HCT116 (cell line): ENCODE results near the gene PKD2L1. TPM values are rescaled to one million over a fixed set of nuclear protein-coding genes. Genes with fewer than 3 reads are reported as not detected.

ENCODE experiments used
- ATAC-seq: fragments of 200-7000 bp; cut with Tn5 transposase; 2 replicates; pipeline ENCODE4 v1.9.1; 2020; ENCODE audit warnings: mild to moderate bottlenecking, moderate library complexity
- BruUV-seq: library from RNA; stranded (reverse); fragments of 400-500 nt; replicated peaks from 2 replicates; lab custom pipeline; 2021; lab: Mats Ljungman, UMichigan
- CTCF ChIA-PET: fragments of 300-600 bp; sonication (Branson Sonifier 250); formaldehyde crosslinking; loops from one replicate; lab custom pipeline; 2021; ENCODE audit warnings: antibody characterized with exemption; lab: Charles Lee
- POLR2A ChIA-PET: fragments of 300-600, 350-600 bp; sonication (Branson Sonifier 250); formaldehyde crosslinking; loops from one replicate; lab custom pipeline; 2021; ENCODE audit warnings: antibody characterized with exemption; lab: Charles Lee
- RAD21 ChIA-PET, 2 experiments: fragments of 300-600 bp; sonication (Branson Sonifier 250); formaldehyde crosslinking; loops; one replicate each; lab custom pipeline; 2023; ENCODE audit warnings: low total read pairs in 2 of 2; ENCODE audit not compliant: uncharacterized antibody in 2 of 2, unreplicated experiment in 2 of 2, low non-redundant PET in 1 of 2; lab: Charles Lee
- DNase-seq: peaks from one replicate; pipeline ENCODE4 v3.0.0-alpha.2; 2010; ENCODE audit warnings: low read depth, low spot score
- H2AFZ ChIP-seq: fragments of 200-600 bp; shearing (Covaris generic), sonication (generic); 2 replicates; pipeline ENCODE4 v1.6.1; 2017; ENCODE audit warnings: low read depth, mixed run types, mixed read lengths, antibody characterized with exemption, low read length; ENCODE audit not compliant: poor library complexity, severe bottlenecking
- H3K27ac ChIP-seq: 2 replicates; pipeline ENCODE4 v1.5.1; 2012; ENCODE audit warnings: low read depth, low read length
- H3K27me3 ChIP-seq: fragments of 200-600 bp; sonication (generic); 2 replicates; pipeline ENCODE4 v1.6.1; 2016; ENCODE audit warnings: mixed run types, low read length, mixed read lengths; ENCODE audit not compliant: insufficient read depth
- H3K36me3 ChIP-seq, 2 experiments: fragments of 200-500 bp in 1 of 2; fragments of 200-600 bp in 1 of 2; sonication (Bioruptor generic) in 1 of 2; sonication (generic) in 1 of 2; 2 replicates each; pipeline versions ENCODE4 v1.5.1 to v1.6.1; 2014 to 2016; ENCODE audit warnings: low read length in 2 of 2, inconsistent platforms in 1 of 2, mixed read lengths in 1 of 2, mixed run types in 1 of 2; ENCODE audit not compliant: insufficient read depth in 2 of 2, control insufficient read depth in 1 of 2
- H3K4me1 ChIP-seq, 2 experiments: fragments of 200-600 bp in 1 of 2; sonication (generic) in 1 of 2; 2 replicates each; pipeline versions ENCODE4 v1.5.1 to v1.6.1; 2012 to 2017; ENCODE audit warnings: low read length in 2 of 2, inconsistent platforms in 1 of 2, mild to moderate bottlenecking in 1 of 2, mixed read lengths in 1 of 2, mixed run types in 1 of 2, moderate library complexity in 1 of 2; ENCODE audit not compliant: insufficient read depth in 2 of 2, control insufficient read depth in 1 of 2
- H3K4me2 ChIP-seq: fragments of 200-600 bp; sonication (generic); 2 replicates; pipeline ENCODE4 v1.6.1; 2017; ENCODE audit warnings: mixed run types, low read length, mixed read lengths
- H3K4me3 ChIP-seq, 2 experiments: fragments of 200-600 bp in 1 of 2; sonication (generic) in 1 of 2; replicated peaks in 1 of 2; 2 replicates each; pipeline ENCODE4 v1.5.1; 2011 to 2016; ENCODE audit warnings: low read length in 2 of 2, control low read depth in 1 of 2, low read depth in 1 of 2, mild to moderate bottlenecking in 1 of 2, mixed read lengths in 1 of 2, mixed run types in 1 of 2
- H3K79me2 ChIP-seq: fragments of 200-600 bp; sonication (generic); 2 replicates; pipeline ENCODE4 v1.6.1; 2017; ENCODE audit warnings: mild to moderate bottlenecking, mixed run types, low read length, moderate library complexity, mixed read lengths; ENCODE audit not compliant: insufficient read depth
- H3K9ac ChIP-seq: fragments of 200-600 bp; sonication (generic); 2 replicates; pipeline ENCODE4 v1.6.1; 2016; ENCODE audit warnings: low read length, mixed read lengths
- H3K9me2 ChIP-seq: fragments of 200-600 bp; sonication (generic), shearing (Covaris generic); 2 replicates; pipeline ENCODE4 v1.6.1; 2017; ENCODE audit warnings: mixed run types, mild to moderate bottlenecking, moderate library complexity; ENCODE audit not compliant: insufficient read depth
- H3K9me3 ChIP-seq, 2 experiments: fragments of 200-500 bp in 1 of 2; fragments of 200-600 bp in 1 of 2; sonication (Bioruptor generic) in 1 of 2; sonication (generic) in 1 of 2; 2 replicates each; pipeline ENCODE4 v1.6.1; 2014 to 2017; ENCODE audit warnings: low read length in 2 of 2, mixed read lengths in 2 of 2, inconsistent platforms in 1 of 2, low read depth in 1 of 2, mild to moderate bottlenecking in 1 of 2, mixed run types in 1 of 2, moderate library complexity in 1 of 2; ENCODE audit not compliant: control insufficient read depth in 1 of 2, insufficient read depth in 1 of 2
- H4K20me1 ChIP-seq: fragments of 200-600 bp; sonication (generic), shearing (Covaris generic); 2 replicates; pipeline ENCODE4 v1.6.1; 2017; ENCODE audit warnings: mixed run types, mild to moderate bottlenecking, moderate library complexity; ENCODE audit not compliant: insufficient read depth
- ATF3 ChIP-seq: IDR thresholded peaks from 2 replicates; pipeline ENCODE4 v1.6.1; 2012
- EGR1 ChIP-seq: IDR thresholded peaks from 2 replicates; pipeline ENCODE4 v1.6.1; 2012; ENCODE audit warnings: low read depth
- EZH2 ChIP-seq: fragments of 200-600 bp; sonication (generic); IDR thresholded peaks from 2 replicates; pipeline ENCODE4 v1.6.1; 2017; ENCODE audit warnings: antibody characterized with exemption, mixed run types
- POLR2AphosphoS5 ChIP-seq: IDR thresholded peaks from 2 replicates; pipeline ENCODE4 v1.6.1; 2011; ENCODE audit warnings: mild to moderate bottlenecking, low read depth, low read length, moderate library complexity
- ZBTB33 ChIP-seq: IDR thresholded peaks from 2 replicates; pipeline ENCODE4 v1.6.1; 2011; ENCODE audit warnings: mild to moderate bottlenecking, low read length, moderate library complexity; ENCODE audit not compliant: insufficient replicate concordance; ENCODE audit errors: extremely low read depth
- intact Hi-C: fragments of 100-400 bp; cut with micrococcal nuclease; formaldehyde crosslinking; loops from 2 replicates; pipeline ENCODE4 v1.10.0; 2022
- total RNA-seq: library from RNA; stranded (reverse); gene quantifications from one replicate; pipeline ENCODE4 v1.2.1, GENCODE V29; 2021; ENCODE audit not compliant: unreplicated experiment

The PKD2L1 gene
- total RNA-seq, 1 experiment from 2014 or later = 0.17 TPM

- TF ChIP-seq ZBTB33 (no peak), EZH2 (no peak), ATF3 (no peak)
Observed at GRCh38 chr10:100348389-100348927, 18.4 kb upstream of the PKD2L1 start (continued).

GRCh38 chr10:100347568-100348195 is 17.7 kb upstream of the PKD2L1 start:
- ATAC-seq = peak; percentile 1; the same call in 1 of the 2 replicates
- Histone ChIP-seq H3K79me2 (peaks cover 57% of the 10 kb centered on the region), H3K27ac (peak overlapping the region; percentile 96), H3K4me2 (peak overlapping the region; percentile 95), H3K4me1 (peaks cover 41 to 47% of the 10 kb centered on the region in 2 experiments), H3K9me3 (no peaks in the 10 kb centered on the region), H3K27me3 (no peaks in the 10 kb centered on the region), H2AFZ (no peak overlapping the region), H3K9ac (peak overlapping the region; percentile 84), H4K20me1 (no peaks in the 10 kb centered on the region), H3K36me3 (peaks cover 44 to 47% of the 10 kb centered on the region in 2 experiments), H3K4me3 (peak overlapping the region; percentile 92), H3K9me2 (no peaks in the 10 kb centered on the region)
- CTCF ChIA-PET = interaction anchor here (1.1 to 2.6 kb wide), 5 partner anchors 14 to 171 kb away, joined by 3 to 21 read pairs (median 5); no protein-coding TSS in a partner anchor
- POLR2A ChIA-PET = interaction anchor here (1.0 to 4.5 kb wide), 5 partner anchors 12 to 26 kb away, joined by 3 to 52 read pairs (median 5); no protein-coding TSS in a partner anchor
- DNase-seq = no peak
- TF ChIP-seq POLR2AphosphoS5 = 0 out of 2 replicates have a peak, but pooled peaks have one; percentile 13
- no peak for TF ChIP-seq EGR1
- RAD21 ChIA-PET = interaction anchor here (1.0 to 2.7 kb wide), 3 partner anchors 23 to 26 kb away, joined by 14 to 16 read pairs (median 14); no protein-coding TSS in a partner anchor
- TSS peak; percentile 50 for BruUV-seq
- intact Hi-C loops = loop anchor here (10.0 kb wide), 1 partner anchor 667 kb away; no protein-coding TSS in a partner anchor
